ENCODE measurements around the gene CHRM1. TPM values are rescaled to one million over a fixed set of nuclear protein-coding genes. Genes with fewer than 3 reads are reported as not detected.
A peak's percentile ranks its signal among the peaks of the same experiment; 100 is the strongest.

Gene CHRM1
- total RNA-seq, 4 donors from 2014 or later = not detected

GRCh38 chr11:62910141-62910882, 10.9 kb downstream of the CHRM1 start:
- TF ChIP-seq POLR2A (IDR thresholded peaks at IDR 0.05) = no peak
- no peak for TF ChIP-seq CTCF (IDR thresholded peaks at IDR 0.05)
- 94 to 98% methylated on average over 21 to 24 of the region's 27 CpGs for WGBS, 2 donors
- H3K27ac ChIP-seq = no peak overlapping the region
- intact Hi-C loops (cut with DNase I) = no loop called here
- no peaks in the 10 kb centered on the region for H3K27me3 ChIP-seq
- no peaks in the 10 kb centered on the region for H3K36me3 ChIP-seq
- no peak for DNase-seq
- no peaks in the 10 kb centered on the region for H3K9me3 ChIP-seq
- H3K4me1 ChIP-seq = peaks cover 20 to 28% of the 10 kb centered on the region in 2 donors
- H3K4me3 ChIP-seq (replicated peaks in 1 of 3) = no peak overlapping the region

- intact Hi-C loops (cut with DNase I) = no loop called here
- TF ChIP-seq CTCF (IDR thresholded peaks at IDR 0.05) = peak; percentile 17 to 58 (median 46)
- TF ChIP-seq POLR2A (IDR thresholded peaks at IDR 0.05) = no peak
- DNase-seq = peak; percentile 84 to 88
- H3K27me3 ChIP-seq = no peaks in the 10 kb centered on the region
- H3K27ac ChIP-seq = peak overlapping the region; percentile 87 to 92 (median 91)
- no peaks in the 10 kb centered on the region for H3K9me3 ChIP-seq
- no peak overlapping the region for H3K4me3 ChIP-seq (replicated peaks in 1 of 3)
- WGBS, 2 donors = 40% methylated on average over 17 to 18 of the region's 24 CpGs
- no peaks in the 10 kb centered on the region for H3K36me3 ChIP-seq
- H3K4me1 ChIP-seq = peaks cover 20 to 28% of the 10 kb centered on the region in 2 donors
Observed at GRCh38 chr11:62909107-62909894, 11.9 kb downstream of the CHRM1 start.

GRCh38 chr11:62908468-62909072, 12.6 kb downstream of the CHRM1 start:
- intact Hi-C loops (cut with DNase I) = no loop called here
- Histone ChIP-seq H3K36me3 (no peaks in the 10 kb centered on the region), H3K27me3 (no peaks in the 10 kb centered on the region), H3K9me3 (no peaks in the 10 kb centered on the region), H3K4me1 (peaks cover 20 to 28% of the 10 kb centered on the region in 2 donors), H3K4me3 (replicated peaks in 1 of 3) (no peak overlapping the region), H3K27ac (peak overlapping the region; percentile 87 to 92 (median 91))
- 40 to 44% methylated on average over 3 to 6 of the region's 9 CpGs for WGBS, 2 donors
- TF ChIP-seq CTCF (IDR thresholded peaks at IDR 0.05) = no peak
- TF ChIP-seq POLR2A (IDR thresholded peaks at IDR 0.05) = peak in 1 of 2 donors; percentile 24
- peak; percentile 97 for DNase-seq

GRCh38 chr11:62905927-62906531, 15.1 kb downstream of the CHRM1 start:
- DNase-seq = peak; percentile 74 to 86
- Histone ChIP-seq H3K9me3 (no peaks in the 10 kb centered on the region), H3K36me3 (no peaks in the 10 kb centered on the region), H3K27me3 (no peaks in the 10 kb centered on the region), H3K4me3 (replicated peaks in 1 of 3) (no peak overlapping the region), H3K4me1 (peaks cover 20 to 28% of the 10 kb centered on the region in 2 donors), H3K27ac (no peak overlapping the region)
- intact Hi-C loops (cut with DNase I) = loop anchor here (2.0 kb wide), 1 partner anchor 117 kb away; no protein-coding TSS in a partner anchor
- WGBS, 2 donors = 19 to 26% methylated on average over 13 to 14 of the region's 14 CpGs
- TF ChIP-seq CTCF (IDR thresholded peaks at IDR 0.05) (peak; percentile 97 to 99 (median 98)), POLR2A (IDR thresholded peaks at IDR 0.05) (no peak)

Measured in thyroid gland (tissue), 4 donors.